GM18526 (cell line): ENCODE results near the gene HOXA3.

Source experiments
- POLR2A ChIP-seq: IDR thresholded peaks from 3 replicates; pipeline ENCODE4 v1.6.1; 2011; ENCODE audit not compliant: insufficient read length; ENCODE audit errors: extremely low read depth

The HOXA3 gene

GRCh38 chr7:27091941-27092818 lies 60.2 kb downstream of the HOXA3 start:
- TF ChIP-seq POLR2A = no peak

GRCh38 chr7:27091105-27091504 lies 61.3 kb downstream of the HOXA3 start:
- TF ChIP-seq POLR2A = no peak

DNA sequence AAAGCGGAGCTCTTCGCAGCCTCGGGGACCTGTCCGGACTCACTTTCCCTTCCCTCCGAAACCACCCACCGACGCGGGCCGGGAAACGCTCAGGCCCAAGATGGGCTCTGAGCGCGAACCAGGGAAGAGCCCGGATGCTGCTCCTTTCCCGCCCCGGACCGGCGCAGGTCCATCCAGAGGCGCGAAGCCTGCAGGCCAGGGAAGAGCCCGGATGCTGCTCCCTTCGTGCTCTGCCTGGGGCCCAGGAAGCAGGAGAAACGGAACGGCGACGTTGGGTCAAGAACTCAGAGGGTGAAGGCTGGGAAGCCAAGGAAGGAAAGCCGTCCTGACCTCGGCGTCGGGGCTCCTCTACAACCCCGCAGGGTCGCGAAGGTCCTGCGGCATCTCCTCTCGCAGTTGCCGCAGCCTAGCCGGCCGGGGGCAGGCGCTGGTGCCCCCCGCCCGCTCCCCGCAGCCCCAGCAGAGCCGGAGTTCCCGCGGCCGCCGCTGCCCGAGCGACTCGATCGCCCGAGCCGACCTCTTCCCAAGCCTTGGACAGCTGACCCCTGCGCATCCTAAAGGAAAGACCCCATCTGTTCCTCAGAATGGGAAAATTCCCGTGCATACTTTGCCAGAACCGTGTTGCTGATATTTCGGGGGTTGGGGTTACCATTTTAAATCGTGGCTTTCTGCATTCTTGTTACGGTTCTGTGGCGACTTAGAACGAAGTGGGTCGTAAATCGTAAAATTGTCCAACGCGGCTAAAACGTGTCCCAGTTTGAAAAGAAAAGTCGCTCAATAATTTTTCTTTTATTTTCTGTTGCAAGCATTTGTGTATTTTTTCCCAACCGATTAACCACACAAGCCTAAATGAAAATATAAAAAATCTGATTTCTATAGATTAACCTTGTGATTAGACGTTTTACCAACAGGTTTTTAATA lies 64.1 kb downstream of the HOXA3 start:
- TF ChIP-seq POLR2A = no peak

- no peak for TF ChIP-seq POLR2A
These were observed 68.7 kb downstream of the HOXA3 start for GRCh38 chr7:27083646-27084045.

GRCh38 chr7:27082171-27082570 lies 70.2 kb downstream of the HOXA3 start:
- TF ChIP-seq POLR2A = no peak

DNA sequence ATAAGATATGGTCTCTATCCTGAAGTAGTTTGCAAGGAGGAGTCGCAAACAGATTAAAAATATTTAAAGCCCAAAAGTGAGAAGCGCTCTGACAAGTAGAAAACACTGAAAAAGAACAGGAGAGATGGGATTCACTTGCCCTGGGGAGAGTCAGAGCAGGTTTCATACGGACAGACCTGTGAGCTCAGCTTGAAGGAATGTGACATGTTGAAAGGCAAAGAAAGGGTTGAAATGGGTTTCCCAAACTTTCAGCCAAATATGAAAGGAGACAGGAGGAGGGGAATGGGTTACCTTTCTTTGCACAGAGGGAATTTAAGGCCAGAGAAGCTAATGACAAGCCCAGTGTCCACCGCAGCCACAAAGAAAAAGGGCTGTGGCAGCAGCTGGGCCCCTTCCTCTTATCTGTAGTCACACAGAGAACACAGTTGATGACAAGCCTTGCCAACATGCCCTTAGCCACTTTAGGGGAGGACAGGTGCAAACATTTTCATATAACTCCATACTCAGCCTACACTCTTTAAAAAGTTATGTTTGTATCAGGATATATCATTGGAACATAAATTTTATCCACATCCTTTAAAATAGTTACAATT lies 71.4 kb downstream of the HOXA3 start:
- TF ChIP-seq POLR2A = no peak

GRCh38 chr7:27079234-27079975 lies 73.0 kb downstream of the HOXA3 start:
- no peak for TF ChIP-seq POLR2A

DNA sequence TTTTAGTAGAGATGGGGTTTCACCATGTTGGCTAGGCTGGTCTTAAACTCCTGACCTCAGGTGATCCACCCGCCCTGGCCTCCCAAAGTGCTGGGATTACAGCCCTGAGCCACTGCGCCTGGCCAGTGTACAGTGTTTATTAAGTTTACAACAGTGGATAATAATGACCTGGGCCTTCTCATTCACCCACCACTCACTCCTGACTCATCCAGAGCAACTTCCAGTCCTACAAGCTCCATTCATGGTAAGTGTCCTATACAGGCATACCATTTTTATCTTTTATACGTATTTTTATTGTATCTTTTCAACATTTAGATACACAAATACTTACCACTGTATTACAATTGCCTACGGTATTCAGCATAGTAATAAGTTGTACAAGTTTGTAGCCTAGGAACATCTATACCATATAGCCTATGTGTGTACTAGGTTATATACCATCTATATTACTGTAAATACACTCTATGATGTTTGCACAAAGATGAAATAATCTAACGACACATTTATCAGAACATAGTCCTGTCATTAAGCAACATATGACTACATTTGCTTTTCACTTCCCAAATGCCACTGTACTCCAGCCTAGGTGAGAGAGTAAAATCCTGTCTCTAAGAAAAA lies 73.7 kb downstream of the HOXA3 start:
- TF ChIP-seq POLR2A = no peak

- TF ChIP-seq POLR2A = no peak
These were observed 79.3 kb downstream of the HOXA3 start for GRCh38 chr7:27073076-27073475.

- no peak for TF ChIP-seq POLR2A
These were observed 80.6 kb downstream of the HOXA3 start for GRCh38 chr7:27071622-27072390.

GRCh38 chr7:27068259-27068658 lies 84.1 kb downstream of the HOXA3 start:
- no peak for TF ChIP-seq POLR2A

DNA sequence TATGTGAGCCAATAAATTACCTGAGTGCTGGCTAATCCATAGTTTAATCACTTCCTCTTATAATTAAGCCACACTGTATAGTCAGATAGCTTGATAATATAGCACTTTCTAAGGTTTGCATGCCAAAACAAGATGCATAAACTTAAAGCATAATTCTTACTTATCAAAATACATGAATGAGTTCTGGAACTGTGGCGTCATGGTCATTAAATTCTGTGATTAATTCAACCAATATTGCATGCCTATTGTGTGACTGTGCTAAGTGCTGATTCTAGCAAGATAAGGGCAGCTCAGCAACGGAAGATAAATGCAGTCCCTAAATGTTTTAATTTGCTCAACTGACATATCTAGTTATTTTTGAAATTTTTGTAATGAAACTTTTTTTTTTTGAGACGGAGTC lies 86.2 kb downstream of the HOXA3 start:
- TF ChIP-seq POLR2A = no peak

DNA sequence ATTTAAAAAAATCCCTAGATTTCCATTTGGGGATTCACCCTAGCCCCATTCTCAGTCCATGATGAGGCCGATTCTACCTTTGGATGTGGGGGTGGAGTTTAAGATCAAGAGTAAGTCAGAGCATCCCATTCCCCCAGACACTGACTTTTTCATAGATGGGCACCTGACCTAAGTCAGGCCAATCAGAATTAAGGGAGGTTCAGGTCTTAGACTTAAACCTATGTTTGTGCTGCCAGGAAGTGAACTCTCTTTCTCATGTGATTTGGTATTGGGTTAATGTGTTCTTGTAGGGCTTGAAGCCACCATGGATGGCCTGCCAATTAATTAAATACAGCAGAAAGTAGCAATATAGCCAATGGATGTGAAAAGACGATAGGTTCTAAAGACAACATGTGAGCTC lies 86.7 kb downstream of the HOXA3 start:
- TF ChIP-seq POLR2A = no peak

- no peak for TF ChIP-seq POLR2A
These were observed 87.7 kb downstream of the HOXA3 start for GRCh38 chr7:27064661-27065060.
